HG03520 (cell line): ENCODE measurements around the gene TMCO1.
"Not testable (repeated sequence)": the region's sequence is repeated elsewhere in the genome, so short reads cannot be mapped to it uniquely, and the experiment has no call there.

Source experiments
- ATAC-seq: cut with Tn5 transposase; IDR thresholded peaks from one replicate; pipeline ENCODE4 v1.9.1; 2021; ENCODE audit warnings: mild to moderate bottlenecking, moderate library complexity; ENCODE audit not compliant: unreplicated experiment

The TMCO1 gene

DNA sequence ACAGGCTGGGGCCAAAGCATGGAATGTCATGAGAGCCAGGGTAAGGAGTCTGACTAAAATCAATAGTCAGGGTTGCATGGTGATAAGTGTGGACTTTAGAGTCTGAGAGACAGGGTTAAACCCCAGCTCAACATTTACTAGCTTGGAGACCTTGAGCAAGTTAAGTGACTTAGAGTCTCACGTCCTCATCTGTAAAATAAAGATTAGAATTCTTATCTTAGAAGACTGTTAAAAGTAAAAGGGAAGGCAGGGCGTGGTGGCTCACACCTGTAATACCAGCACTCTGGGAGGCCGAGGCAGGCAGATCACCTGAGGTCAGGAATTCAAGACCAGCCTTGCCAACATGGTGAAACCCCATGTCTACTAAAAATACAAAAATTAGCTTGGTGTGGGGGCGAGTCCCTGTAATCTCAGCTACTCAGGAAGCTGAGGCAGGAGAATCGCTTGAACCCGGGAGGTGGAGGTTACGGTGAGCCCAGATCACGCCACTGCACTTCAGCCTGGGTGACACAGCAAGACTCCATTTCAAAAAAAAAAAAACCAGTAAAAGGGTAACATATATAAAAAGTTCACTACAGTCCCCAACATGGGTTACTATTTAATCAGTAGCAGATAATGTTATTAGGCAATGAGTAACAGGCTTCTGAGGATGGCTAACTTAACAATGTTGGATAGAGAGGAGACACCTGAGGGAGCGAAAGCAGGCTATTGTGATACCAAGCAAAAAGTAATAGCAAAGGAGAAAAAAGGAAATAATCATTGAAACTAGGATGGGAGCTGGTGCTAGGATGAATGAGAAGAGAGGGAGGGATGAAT, 20.8 kb downstream of the TMCO1 start:
- ATAC-seq, result no peak

- ATAC-seq, result not testable (repeated sequence)
Measured at GRCh38 chr1:165744913-165745312, 23.8 kb downstream of the TMCO1 start.

GRCh38 chr1:165742194-165742593, 26.5 kb downstream of the TMCO1 start:
- ATAC-seq, result no peak

- peak; percentile 99 for ATAC-seq
Measured at GRCh38 chr1:165738794-165739193, 29.9 kb downstream of the TMCO1 start.

DNA sequence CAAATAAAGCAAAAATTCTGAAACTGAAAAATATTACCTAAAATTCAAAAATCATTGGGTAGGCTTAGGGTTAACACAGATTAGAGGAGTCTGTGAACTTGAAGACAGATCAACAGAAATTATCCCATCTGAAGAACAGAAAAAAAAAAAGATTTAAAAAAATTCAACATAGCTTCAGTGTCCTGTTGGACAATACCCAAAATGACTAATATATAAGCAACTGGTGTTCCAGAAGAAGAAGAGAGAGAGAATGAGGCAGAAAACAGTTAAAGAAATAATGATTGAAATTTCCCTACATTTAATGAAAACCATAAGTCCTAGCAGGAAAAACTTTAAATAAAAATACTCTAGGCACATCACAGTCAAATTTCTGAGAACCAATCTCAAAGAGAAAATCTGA, 31.5 kb downstream of the TMCO1 start:
- no peak for ATAC-seq

DNA sequence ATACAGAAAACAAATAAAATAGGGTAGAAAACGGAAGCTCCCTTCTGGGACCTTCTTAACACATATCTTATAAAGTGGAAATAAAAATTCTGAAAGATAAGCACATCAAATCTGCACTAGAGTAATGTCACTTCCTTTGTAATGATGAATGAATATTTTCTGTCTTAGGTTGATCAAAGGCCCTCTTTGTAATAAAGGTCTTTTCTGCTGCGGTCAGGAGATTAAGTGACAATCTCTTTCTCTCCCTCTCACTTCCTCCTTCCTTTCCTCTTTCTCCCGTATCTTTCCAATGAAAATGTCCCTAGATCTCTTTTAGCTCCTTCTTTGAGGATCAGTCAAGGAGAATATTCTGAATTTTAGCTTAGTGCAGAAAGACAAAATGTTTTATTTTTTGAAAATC, 33.8 kb downstream of the TMCO1 start:
- ATAC-seq, result no peak

DNA sequence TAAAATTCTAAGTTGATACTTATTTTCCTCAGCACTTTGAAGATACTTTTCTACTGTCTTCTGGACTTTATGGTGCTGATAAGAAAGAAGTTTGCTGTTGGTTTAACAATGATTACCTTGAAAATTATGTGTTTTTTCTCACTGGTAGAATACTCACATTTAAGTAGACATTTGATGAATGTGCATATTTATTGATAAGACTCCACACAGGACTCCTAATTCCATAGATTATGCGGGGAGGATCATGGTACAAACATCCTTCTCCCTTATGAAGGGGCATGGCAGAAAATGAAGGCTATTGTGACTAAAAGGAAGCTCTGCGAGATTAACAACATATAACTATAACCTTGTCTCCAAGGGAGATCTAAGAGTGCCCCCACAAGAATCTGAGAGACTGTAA, 41.8 kb downstream of the TMCO1 start:
- ATAC-seq, result no peak

GRCh38 chr1:165726169-165726568, 42.5 kb downstream of the TMCO1 start:
- no peak for ATAC-seq

DNA sequence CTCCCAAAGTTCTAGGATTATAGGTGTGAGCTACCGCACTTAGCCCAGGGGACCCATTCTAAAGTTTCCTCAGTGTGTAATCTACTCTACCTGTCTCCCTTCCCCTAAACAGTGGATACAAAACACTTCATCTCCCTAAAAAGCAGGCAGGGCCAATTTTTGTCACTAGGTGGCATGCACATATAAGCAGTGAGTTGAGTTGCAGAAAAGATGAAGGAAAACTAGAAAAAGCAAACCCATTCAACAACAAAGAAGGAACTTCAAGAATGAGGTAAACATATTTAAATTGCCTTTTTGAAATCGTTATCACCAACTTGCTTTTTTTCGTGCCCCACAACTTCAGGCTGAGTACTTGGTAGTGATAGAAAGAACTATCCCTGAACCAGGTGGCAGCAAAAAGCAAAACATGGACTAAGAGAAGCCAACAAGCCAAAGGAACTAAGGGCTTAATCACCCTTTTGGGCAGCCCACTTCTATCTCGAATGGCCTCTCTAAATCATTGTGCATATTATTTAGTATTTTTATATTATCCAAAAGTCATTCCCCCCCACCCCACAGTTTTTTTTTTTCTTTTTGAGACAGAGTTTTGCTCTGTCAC, 50.7 kb downstream of the TMCO1 start:
- ATAC-seq, result peak; percentile 71

DNA sequence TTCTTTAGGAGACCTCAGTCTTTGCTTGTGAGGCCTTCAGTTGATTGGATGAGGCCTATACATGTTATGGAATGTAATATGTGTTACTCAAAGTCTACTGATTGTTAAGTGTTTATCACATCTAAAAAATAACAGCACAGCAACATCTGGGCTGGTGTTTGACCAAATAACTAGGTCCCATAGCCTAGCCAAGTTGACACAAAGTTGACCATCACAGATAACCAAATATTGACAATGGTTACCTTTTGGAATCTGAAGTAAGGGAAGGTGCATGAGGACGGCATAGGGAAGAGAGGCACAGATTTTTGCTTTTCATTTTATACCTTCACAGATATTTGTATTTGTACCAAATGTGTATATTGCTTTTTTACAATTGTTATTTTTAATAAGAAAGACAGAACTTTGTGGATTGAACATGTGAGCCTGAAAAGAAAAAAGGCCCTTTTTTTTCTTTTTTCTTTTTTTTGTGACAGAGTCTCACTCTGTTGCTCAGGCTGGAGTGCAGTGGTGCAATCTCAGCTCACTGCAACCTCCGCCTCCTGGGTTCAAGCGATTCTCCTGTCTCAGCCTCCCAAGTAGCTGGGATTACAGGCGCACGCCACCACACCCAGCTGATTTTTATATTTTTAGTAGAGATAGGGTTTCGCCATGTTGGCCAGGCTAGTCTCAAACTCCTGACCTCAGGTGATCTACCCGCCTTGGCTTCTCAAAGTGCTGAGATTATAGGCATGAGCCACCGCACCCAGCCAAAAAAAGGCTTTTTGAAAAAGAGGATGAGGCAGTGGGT, 52.2 kb downstream of the TMCO1 start:
- not testable (repeated sequence) for ATAC-seq

GRCh38 chr1:165712764-165713163, 55.9 kb downstream of the TMCO1 start:
- ATAC-seq, result no peak

DNA sequence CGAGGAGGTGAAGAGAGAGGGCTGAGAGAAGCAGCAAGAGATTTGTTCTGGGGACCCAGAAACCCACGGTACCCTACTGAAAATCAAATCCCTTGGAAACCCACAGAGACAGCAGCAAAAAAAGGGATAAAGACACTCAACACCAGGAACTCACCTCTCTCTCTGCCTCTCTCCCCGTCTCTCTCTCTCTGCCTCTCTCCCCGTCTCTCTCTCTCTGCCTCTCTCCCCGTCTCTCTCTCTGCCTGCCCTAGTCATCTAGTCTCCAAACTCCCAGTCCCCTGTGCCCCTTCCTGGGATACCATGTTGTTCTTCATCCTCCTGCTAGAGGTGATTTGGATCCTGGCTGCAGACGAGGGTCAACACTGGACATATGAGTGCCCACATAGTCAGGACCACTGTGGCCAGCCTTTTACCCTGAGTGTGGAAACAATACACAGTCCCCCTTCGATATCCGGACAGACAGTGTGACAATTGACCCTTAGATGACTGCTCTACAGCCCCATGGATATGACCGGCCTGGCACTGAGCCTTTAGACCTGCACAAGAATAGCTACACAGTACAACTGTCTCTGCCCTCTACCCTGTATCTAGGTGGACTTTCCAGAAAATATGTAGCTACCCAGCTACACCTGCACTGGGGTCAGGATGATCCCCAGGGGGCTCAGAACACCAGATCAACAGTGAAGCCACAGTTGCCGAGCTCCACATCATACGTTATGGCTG, 60.5 kb downstream of the TMCO1 start:
- no peak for ATAC-seq

- no peak for ATAC-seq
Measured at GRCh38 chr1:165703648-165704047, 65.0 kb downstream of the TMCO1 start.

DNA sequence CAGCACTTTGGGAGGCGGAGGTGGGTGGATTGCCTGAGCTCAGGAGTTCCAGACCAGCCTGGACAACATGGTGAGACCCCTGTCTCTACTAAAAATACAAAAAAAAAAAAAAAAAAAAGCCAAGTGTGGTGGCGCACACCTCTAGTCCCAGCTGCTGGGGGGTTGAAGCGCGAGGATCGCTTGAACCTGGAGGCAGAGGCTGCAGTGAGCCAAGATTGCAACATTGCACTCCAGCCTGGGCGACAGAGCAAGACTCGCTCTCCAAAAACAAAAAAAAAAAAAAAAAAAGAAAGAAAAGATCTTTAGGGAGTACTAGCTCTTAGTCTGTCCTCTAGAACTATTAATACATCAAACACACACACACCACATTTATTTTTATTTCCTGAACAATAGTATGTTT, 66.7 kb downstream of the TMCO1 start:
- ATAC-seq, result not testable (repeated sequence)

GRCh38 chr1:165699577-165699976, 69.1 kb downstream of the TMCO1 start:
- no peak for ATAC-seq

GRCh38 chr1:165698761-165699052, 70.0 kb downstream of the TMCO1 start:
- ATAC-seq, result no peak

DNA sequence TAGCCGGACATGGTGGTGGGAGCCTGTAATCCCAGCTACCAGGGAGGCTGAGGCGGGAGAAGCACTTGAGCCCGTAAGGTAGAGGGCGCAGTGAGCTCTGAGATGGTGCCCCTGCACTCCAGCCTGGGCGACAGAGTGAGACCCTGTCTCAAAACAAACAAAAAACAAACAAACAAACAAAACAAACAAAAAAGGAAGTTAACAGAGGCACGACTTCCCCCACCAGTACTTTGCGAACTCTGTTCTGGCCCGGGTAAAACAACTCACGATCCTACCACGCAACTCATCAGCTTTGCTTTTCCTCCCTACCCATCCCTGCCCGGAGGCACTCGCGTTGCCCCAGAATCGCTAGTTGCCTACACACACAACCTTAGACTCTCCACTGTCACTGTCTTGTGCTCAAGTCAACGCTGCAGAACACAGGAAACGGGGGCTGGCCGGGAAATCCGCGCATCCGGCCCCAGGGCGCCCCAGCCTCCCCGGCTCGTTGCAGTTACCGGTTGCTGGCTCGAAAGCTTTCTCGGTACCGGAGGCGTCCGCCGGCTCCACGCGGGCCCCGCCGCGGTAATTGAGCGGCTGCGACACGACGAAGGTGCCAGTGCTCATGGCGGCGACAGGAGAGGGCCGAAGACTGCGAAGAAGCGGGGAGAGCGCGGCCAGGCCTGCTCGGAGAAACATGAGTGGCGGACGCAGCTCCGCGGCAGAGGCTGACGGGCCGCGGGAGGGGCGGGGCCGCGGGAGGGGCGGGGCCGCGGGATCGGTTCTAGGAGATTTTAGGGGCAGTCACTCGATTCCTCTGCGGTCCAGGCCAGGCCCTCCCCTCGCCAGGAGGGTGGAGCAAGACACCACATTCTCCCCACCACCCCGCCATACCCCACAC, 70.5 kb downstream of the TMCO1 start, which contains the start of gene ALDH9A1:
TSS of gene ALDH9A1 (minus strand) at position 682 of the 880 bp plus-strand sequence. CDS start at position 678, 4 bp downstream.
- peak; percentile 88 for ATAC-seq

GRCh38 chr1:165697491-165697880, 71.2 kb downstream of the TMCO1 start:
- ATAC-seq, result no peak

GRCh38 chr1:165696625-165697100, 72.0 kb downstream of the TMCO1 start:
- no peak for ATAC-seq

GRCh38 chr1:165695031-165695430, 73.6 kb downstream of the TMCO1 start:
- no peak for ATAC-seq
